HepG2 (cell line): ENCODE measurements around the gene UQCC5. TPM values are rescaled to one million over a fixed set of nuclear protein-coding genes. Genes with fewer than 3 reads are reported as not detected.
A peak's percentile ranks its signal among the peaks of the same experiment; 100 is the strongest.

Experiments
- ATAC-seq: fragments of 200-7000 bp; cut with Tn5 transposase; 3 replicates; pipeline ENCODE4 v1.9.1; 2020; ENCODE audit warnings: mild to moderate bottlenecking, moderate library complexity
- BruUV-seq: library from RNA; stranded (reverse); fragments of 400-500 nt; replicated peaks from 2 replicates; lab custom pipeline; 2021; lab: Mats Ljungman, UMichigan
- CTCF ChIA-PET: fragments of 300-600 bp; formaldehyde crosslinking; extraction: SDS; loops from one replicate; lab custom pipeline; 2021; ENCODE audit warnings: low total read pairs, inconsistent platforms, low intra/inter-chr PET ratio; lab: Yijun Ruan, JAX
- POLR2A ChIA-PET: fragments of 350-600 bp; sonication (Branson Sonifier 250); formaldehyde crosslinking; loops from one replicate; lab custom pipeline; 2020; ENCODE audit warnings: antibody characterized with exemption, inconsistent platforms; lab: Yijun Ruan, JAX
- DNase-seq: peaks from one replicate; pipeline ENCODE4 v3.0.0-alpha.2; 2015; ENCODE audit warnings: low spot score
- FAIRE-seq: peaks from 3 replicates; lab custom pipeline; 2011; peaks lifted over from hg19 to GRCh38; lab: Jason Lieb, UNC
- H2AFZ ChIP-seq: one replicate; pipeline ENCODE4 v1.6.1; 2011; ENCODE audit warnings: low read length, inconsistent platforms
- H3K27ac ChIP-seq: fragments of 300-600 bp; 3 replicates; pipeline ENCODE4 v1.8.0; 2011; ENCODE audit warnings: mixed run types, mild to moderate bottlenecking, mixed read lengths, low read length, inconsistent platforms; ENCODE audit not compliant: insufficient read depth; ENCODE audit errors: extremely low read length
- H3K27me3 ChIP-seq, 2 experiments: fragments of 200-600 bp in 1 of 2; 2 replicates in 1 of 2; 3 replicates in 1 of 2; pipeline versions ENCODE4 v1.6.0 to v1.8.0; 2011; ENCODE audit warnings: low read length in 2 of 2, mild to moderate bottlenecking in 2 of 2, moderate library complexity in 2 of 2, inconsistent platforms in 1 of 2; ENCODE audit not compliant: insufficient read depth in 2 of 2, control insufficient read depth in 1 of 2
- H3K36me3 ChIP-seq, 2 experiments: fragments of 200-600 bp in 1 of 2; replicated peaks in 1 of 2; 2 replicates in 1 of 2; 3 replicates in 1 of 2; pipeline versions ENCODE4 v1.5.1 to v1.8.0; 2011; ENCODE audit warnings: low read length in 2 of 2, inconsistent platforms in 1 of 2; ENCODE audit not compliant: insufficient read depth in 2 of 2, control insufficient read depth in 1 of 2
- H3K4me1 ChIP-seq: 2 replicates; pipeline ENCODE4 v1.5.1; 2012; ENCODE audit warnings: low read length, inconsistent platforms; ENCODE audit not compliant: insufficient read depth
- H3K4me2 ChIP-seq: 2 replicates; pipeline ENCODE4 v1.6.0; 2011; ENCODE audit warnings: low read depth, low read length, inconsistent platforms
- H3K4me3 ChIP-seq, 3 experiments: fragments of 200-600 bp in 1 of 3; sonication (generic), shearing (Covaris generic) in 1 of 3; replicated peaks in 1 of 3; 2 replicates each; pipeline ENCODE4 v1.5.1; 2011 to 2016; ENCODE audit warnings: low read length in 3 of 3, inconsistent platforms in 2 of 3, low read depth in 2 of 3, mild to moderate bottlenecking in 2 of 3, control low read depth in 1 of 3, mixed read lengths in 1 of 3; ENCODE audit not compliant: insufficient read depth in 1 of 3
- H3K79me2 ChIP-seq: one replicate; pipeline ENCODE4 v1.6.1; 2011; ENCODE audit warnings: low read length, inconsistent platforms; ENCODE audit not compliant: insufficient read depth
- H3K9ac ChIP-seq: 2 replicates; pipeline ENCODE4 v1.6.0; 2011; ENCODE audit warnings: mild to moderate bottlenecking, low read depth, low read length, inconsistent platforms; ENCODE audit not compliant: insufficient read depth
- H3K9me3 ChIP-seq: 2 replicates; pipeline ENCODE4 v1.5.1; 2012; ENCODE audit warnings: mild to moderate bottlenecking, low read length
- H4K20me1 ChIP-seq: 2 replicates; pipeline ENCODE4 v1.6.0; 2011; ENCODE audit warnings: inconsistent platforms, mild to moderate bottlenecking, low read length, moderate library complexity; ENCODE audit not compliant: insufficient read depth
- HNRNPL ChIP-seq: fragments of 200-400 bp; formaldehyde crosslinking; IDR thresholded peaks from 2 replicates; pipeline ENCODE4 v1.6.1; 2017; ENCODE audit warnings: mild to moderate bottlenecking, low read depth, low read length
- JUND ChIP-seq: sonication (generic); formaldehyde crosslinking; IDR thresholded peaks from 2 replicates; pipeline ENCODE4 v1.8.0; 2022; ENCODE audit warnings: mild to moderate bottlenecking, missing genetic modification reagents
- NBN ChIP-seq: fragments of 450-650 bp; conservative IDR thresholded peaks from 2 replicates; pipeline ENCODE4 v1.6.1; 2017
- NR2F1 ChIP-seq, 2 experiments: fragments of 450-650 bp in 1 of 2; formaldehyde crosslinking in 1 of 2; IDR thresholded peaks; 2 replicates each; pipeline versions ENCODE4 v1.5.0 to v1.6.1; 2016 to 2020; ENCODE audit warnings: mild to moderate bottlenecking in 1 of 2, missing compliant biosample characterization in 1 of 2, missing genetic modification reagents in 1 of 2, moderate library complexity in 1 of 2
- RORA ChIP-seq: sonication (generic); formaldehyde crosslinking; IDR thresholded peaks from 2 replicates; pipeline ENCODE4 v1.5.0; 2020; ENCODE audit warnings: mild to moderate bottlenecking, missing genetic modification reagents, moderate library complexity
- SOX5 ChIP-seq: IDR thresholded peaks from 2 replicates; pipeline ENCODE4 v1.6.1; 2016; ENCODE audit warnings: borderline replicate concordance
- ZBTB42 ChIP-seq: sonication (generic); formaldehyde crosslinking; IDR thresholded peaks from 2 replicates; pipeline ENCODE4 v1.5.0; 2020; ENCODE audit warnings: mild to moderate bottlenecking, missing genetic modification reagents
- ZNF12 ChIP-seq: sonication (generic); formaldehyde crosslinking; IDR thresholded peaks from 2 replicates; pipeline ENCODE4 v1.5.0; 2020; ENCODE audit warnings: missing genetic modification reagents
- ZNF260 ChIP-seq: sonication (generic); formaldehyde crosslinking; IDR thresholded peaks from 2 replicates; pipeline ENCODE4 v1.4.0; 2020; ENCODE audit warnings: missing genetic modification reagents, low read depth, mild to moderate bottlenecking, borderline replicate concordance
- ZNF354B ChIP-seq: sonication (generic); formaldehyde crosslinking; IDR thresholded peaks from 2 replicates; pipeline ENCODE4 v1.8.0; 2022; ENCODE audit warnings: mild to moderate bottlenecking, missing genetic modification reagents
- ZNF460 ChIP-seq: sonication (generic); formaldehyde crosslinking; IDR thresholded peaks from 2 replicates; pipeline ENCODE4 v1.5.1; 2020; ENCODE audit warnings: missing genetic modification reagents, mild to moderate bottlenecking, borderline replicate concordance
- WGBS: methylation state at CpG from one replicate; pipeline ENCODE4 v1.1.6; 2017; ENCODE audit warnings: low lambda C conversion rate; 5-methylcytosine and 5-hydroxymethylcytosine counted together
- in situ Hi-C: cut with HindIII; loops from 2 replicates; pipeline ENCODE4 v1.10.0; 2017; ENCODE audit warnings: low pct_unique_long_range_greater_than_20kb; ENCODE audit not compliant: extremely low pct_ligation_motif_present
- intact Hi-C: fragments of 100-400 bp; cut with micrococcal nuclease; formaldehyde crosslinking; loops from one replicate; pipeline ENCODE4 v1.10.0; 2022; ENCODE audit not compliant: unreplicated experiment
- polyA plus RNA-seq, 8 experiments: library from polyadenylated mRNA; depleted of rRNA in 3 of 8; stranded (reverse) in 7 of 8; unstranded in 1 of 8; fragments of >200 nt; fragmentation: Illumina TruSeq in 4 of 8; extraction: Trizol in 4 of 8; gene quantifications; 2 replicates each; pipeline versions ENCODE4 v1.2.1 to v1.2.3, GENCODE V29; 2011 to 2016; ENCODE audit warnings: low read depth in 4 of 8, missing spikeins in 1 of 8, mixed read lengths in 1 of 8; ENCODE audit not compliant: insufficient read depth in 1 of 8
- total RNA-seq, 5 experiments: library from RNA; depleted of rRNA; stranded (reverse); fragments of >200 nt; fragmentation: Illumina TruSeq; extraction: Trizol; gene quantifications; 2 replicates each; pipeline ENCODE4 v1.2.3, GENCODE V29; 2016; ENCODE audit warnings: low read depth in 1 of 5
- TF ChIP-seq, protein P1 (sequence below): IDR thresholded peaks from 2 replicates; pipeline ENCODE4 v1.6.1; 2016; ENCODE audit warnings: missing compliant biosample characterization, missing genetic modification reagents, borderline replicate concordance
- TF ChIP-seq, protein P2 (sequence below): sonication (generic); formaldehyde crosslinking; IDR thresholded peaks from 2 replicates; pipeline ENCODE4 v1.4.0; 2020; ENCODE audit warnings: missing genetic modification reagents
- TF ChIP-seq, protein P3 (sequence below): sonication (generic); formaldehyde crosslinking; IDR thresholded peaks from 2 replicates; pipeline ENCODE4 v1.5.0; 2020; ENCODE audit warnings: mild to moderate bottlenecking, low read depth, missing genetic modification reagents, borderline replicate concordance
- TF ChIP-seq, protein P4 (sequence below): sonication (generic); formaldehyde crosslinking; IDR thresholded peaks from 2 replicates; pipeline ENCODE4 v1.4.0; 2020; ENCODE audit warnings: mild to moderate bottlenecking, missing genetic modification reagents
- TF ChIP-seq, protein P5 (sequence below): sonication (generic); formaldehyde crosslinking; conservative IDR thresholded peaks from 2 replicates; pipeline ENCODE4 v1.4.0; 2020; ENCODE audit warnings: missing genetic modification reagents

UQCC5 gene
- total and polyA plus RNA-seq, 2 of the 13 experiments (the other 11 are each of a cell fraction or from before 2014, with no cell fraction given), result 15.4 to 29.5 TPM

DNA sequence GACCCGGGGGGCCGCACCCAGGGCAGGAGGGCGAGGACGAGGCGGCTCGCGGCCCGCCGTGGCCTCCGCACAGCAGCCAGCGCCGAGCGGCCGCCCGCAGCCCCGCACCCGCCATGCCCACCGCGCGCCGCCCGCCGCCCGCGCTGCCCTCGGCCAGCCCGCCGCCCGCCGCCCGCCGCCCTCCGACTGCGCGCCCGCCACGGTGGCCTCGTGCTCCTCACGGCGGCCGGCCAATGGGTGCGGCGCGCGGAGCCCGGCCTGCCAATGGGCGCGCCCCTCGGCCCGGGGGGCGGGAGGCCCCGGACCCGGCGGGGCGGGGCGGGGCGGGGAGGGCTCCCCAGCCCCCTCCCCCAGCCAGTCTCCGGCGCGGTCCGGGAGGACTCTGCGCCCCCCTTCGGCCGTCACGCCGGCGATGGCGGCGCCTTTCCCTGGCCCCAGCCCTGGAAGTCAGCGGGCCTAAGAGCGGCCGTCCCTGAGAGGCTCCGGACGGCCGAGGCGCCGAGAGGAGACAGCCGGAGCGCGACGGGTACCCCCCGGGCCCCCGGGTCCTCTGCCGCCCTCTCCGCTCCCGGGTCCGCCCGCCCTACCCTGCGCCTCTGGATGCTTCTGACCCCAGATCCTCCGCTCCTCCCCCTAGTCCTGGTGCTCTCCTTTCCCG lies 2.7 kb upstream of the UQCC5 start, which contains the start of gene NT5DC2 (continued):
- no peak for TF ChIP-seq RORA (CRISPR knock-in tag)
- TF ChIP-seq ZNF12 (CRISPR knock-in tag), result no peak
- TF ChIP-seq ZNF460 (CRISPR knock-in tag), result no peak
- TF ChIP-seq, protein P1, sequence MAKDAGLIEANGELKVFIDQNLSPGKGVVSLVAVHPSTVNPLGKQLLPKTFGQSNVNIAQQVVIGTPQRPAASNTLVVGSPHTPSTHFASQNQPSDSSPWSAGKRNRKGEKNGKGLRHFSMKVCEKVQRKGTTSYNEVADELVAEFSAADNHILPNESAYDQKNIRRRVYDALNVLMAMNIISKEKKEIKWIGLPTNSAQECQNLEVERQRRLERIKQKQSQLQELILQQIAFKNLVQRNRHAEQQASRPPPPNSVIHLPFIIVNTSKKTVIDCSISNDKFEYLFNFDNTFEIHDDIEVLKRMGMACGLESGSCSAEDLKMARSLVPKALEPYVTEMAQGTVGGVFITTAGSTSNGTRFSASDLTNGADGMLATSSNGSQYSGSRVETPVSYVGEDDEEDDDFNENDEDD, result peak; percentile 22; the same call in 1 of the 2 replicates
- TF ChIP-seq NBN, result no peak

DNA sequence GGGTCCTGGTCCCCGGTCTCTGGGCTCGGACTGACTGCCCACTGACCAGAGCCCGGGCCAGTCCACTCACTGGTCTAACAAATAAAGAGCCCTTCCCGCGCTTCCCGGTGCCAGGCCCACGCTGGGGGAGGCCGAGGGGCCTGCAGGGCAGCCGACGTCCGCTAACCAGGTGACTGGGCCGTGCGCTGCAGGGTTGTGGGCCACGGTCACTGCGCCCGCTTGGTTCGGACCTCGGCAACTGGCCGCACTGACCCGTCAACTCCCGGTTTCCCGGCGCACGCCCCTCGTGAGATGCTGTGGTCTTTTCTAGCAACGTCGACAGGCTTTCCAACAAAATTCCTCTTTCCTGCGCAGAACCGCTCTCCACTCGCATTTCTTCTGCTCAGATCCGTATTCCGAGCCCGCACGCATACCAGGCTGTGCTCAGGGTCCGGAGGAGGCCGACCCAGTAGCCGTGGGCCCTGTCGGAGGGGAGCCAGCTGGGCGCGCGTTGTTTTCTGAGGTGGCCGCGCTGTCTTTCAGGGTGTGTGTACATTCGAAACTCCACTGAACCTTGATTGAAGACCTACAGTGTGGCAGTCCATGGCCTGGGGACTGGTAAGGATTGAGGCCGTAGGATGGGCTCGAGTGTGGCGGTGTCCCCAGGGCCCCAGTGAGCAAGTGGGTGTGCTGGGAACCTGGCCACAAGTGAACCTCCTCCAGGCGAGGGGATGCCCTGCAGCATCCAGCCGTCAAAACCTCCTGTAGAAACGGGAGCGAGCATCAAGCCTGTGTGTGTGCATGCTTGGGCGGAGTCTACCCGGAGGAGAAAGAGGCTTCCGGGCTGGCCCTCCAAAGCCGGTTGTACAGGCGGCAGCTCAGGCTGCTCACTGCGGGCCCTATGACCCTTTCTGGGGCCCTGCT lies 1.9 kb upstream of the UQCC5 start:
- POLR2A ChIA-PET, result no interaction called here
- ATAC-seq (peak; percentile 54), FAIRE-seq (peak; percentile 74), DNase-seq (peak; percentile 75)
- Histone ChIP-seq H3K27ac (peak overlapping the region; percentile 85), H3K36me3 (peaks cover 0 to 7% of the 10 kb centered on the region in 2 experiments; a peak in 1 of 5 replicates), H3K4me1 (peaks cover 69% of the 10 kb centered on the region), H3K27me3 (no peaks in the 10 kb centered on the region; a peak in 1 of 5 replicates), H3K9me3 (no peaks in the 10 kb centered on the region), H3K9ac (peak overlapping the region; percentile 86), H2AFZ (no peak overlapping the region), H4K20me1 (peaks cover 17% of the 10 kb centered on the region), H3K4me2 (peak overlapping the region; percentile 84), H3K79me2 (peaks cover 71% of the 10 kb centered on the region), H3K4me3 (peak overlapping the region; percentile 79 to 87 (median 84))
- WGBS, result under 1% methylated on average over 35 of the region's 57 CpGs
- no TSS peak for BruUV-seq
- in situ Hi-C loops (no loop called here), intact Hi-C loops (loop anchor here (5.0 kb wide), 1 partner anchor 62 kb away; no protein-coding TSS in a partner anchor)
- CTCF ChIA-PET, result no interaction called here
- peak; percentile 83 for TF ChIP-seq ZBTB42 (CRISPR knock-in tag)
- TF ChIP-seq, protein P2, sequence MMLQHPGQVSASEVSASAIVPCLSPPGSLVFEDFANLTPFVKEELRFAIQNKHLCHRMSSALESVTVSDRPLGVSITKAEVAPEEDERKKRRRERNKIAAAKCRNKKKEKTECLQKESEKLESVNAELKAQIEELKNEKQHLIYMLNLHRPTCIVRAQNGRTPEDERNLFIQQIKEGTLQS (CRISPR knock-in tag), result no peak; the same call in 1 of the 2 replicates
- TF ChIP-seq HNRNPL, result peak; percentile 73
- TF ChIP-seq, protein P3, sequence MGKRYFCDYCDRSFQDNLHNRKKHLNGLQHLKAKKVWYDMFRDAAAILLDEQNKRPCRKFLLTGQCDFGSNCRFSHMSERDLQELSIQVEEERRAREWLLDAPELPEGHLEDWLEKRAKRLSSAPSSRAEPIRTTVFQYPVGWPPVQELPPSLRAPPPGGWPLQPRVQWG (CRISPR knock-in tag), result no peak
- TF ChIP-seq SOX5 (CRISPR knock-in tag), result no peak
- TF ChIP-seq NR2F1 (CRISPR knock-in tag; IDR thresholded peaks at IDR 0.05), result no peak
- TF ChIP-seq ZNF260 (CRISPR knock-in tag), result no peak
- TF ChIP-seq ZNF354B (CRISPR knock-in tag), result 0 out of 2 replicates have a peak, but pooled peaks have one; percentile 40
- no peak for TF ChIP-seq JUND (CRISPR knock-in tag)
- TF ChIP-seq, protein P4, sequence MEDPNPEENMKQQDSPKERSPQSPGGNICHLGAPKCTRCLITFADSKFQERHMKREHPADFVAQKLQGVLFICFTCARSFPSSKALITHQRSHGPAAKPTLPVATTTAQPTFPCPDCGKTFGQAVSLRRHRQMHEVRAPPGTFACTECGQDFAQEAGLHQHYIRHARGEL, result no peak
- TF ChIP-seq, protein P5, sequence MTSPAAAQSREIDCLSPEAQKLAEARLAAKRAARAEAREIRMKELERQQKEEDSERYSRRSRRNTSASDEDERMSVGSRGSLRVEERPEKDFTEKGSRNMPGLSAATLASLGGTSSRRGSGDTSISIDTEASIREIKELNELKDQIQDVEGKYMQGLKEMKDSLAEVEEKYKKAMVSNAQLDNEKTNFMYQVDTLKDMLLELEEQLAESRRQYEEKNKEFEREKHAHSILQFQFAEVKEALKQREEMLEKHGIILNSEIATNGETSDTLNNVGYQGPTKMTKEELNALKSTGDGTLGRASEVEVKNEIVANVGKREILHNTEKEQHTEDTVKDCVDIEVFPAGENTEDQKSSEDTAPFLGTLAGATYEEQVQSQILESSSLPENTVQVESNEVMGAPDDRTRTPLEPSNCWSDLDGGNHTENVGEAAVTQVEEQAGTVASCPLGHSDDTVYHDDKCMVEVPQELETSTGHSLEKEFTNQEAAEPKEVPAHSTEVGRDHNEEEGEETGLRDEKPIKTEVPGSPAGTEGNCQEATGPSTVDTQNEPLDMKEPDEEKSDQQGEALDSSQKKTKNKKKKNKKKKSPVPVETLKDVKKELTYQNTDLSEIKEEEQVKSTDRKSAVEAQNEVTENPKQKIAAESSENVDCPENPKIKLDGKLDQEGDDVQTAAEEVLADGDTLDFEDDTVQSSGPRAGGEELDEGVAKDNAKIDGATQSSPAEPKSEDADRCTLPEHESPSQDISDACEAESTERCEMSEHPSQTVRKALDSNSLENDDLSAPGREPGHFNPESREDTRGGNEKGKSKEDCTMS (CRISPR knock-in tag), result no peak
